ENCODE measurements around the gene PSMD8.
A peak's percentile ranks its signal among the peaks of the same experiment; 100 is the strongest.

DNA sequence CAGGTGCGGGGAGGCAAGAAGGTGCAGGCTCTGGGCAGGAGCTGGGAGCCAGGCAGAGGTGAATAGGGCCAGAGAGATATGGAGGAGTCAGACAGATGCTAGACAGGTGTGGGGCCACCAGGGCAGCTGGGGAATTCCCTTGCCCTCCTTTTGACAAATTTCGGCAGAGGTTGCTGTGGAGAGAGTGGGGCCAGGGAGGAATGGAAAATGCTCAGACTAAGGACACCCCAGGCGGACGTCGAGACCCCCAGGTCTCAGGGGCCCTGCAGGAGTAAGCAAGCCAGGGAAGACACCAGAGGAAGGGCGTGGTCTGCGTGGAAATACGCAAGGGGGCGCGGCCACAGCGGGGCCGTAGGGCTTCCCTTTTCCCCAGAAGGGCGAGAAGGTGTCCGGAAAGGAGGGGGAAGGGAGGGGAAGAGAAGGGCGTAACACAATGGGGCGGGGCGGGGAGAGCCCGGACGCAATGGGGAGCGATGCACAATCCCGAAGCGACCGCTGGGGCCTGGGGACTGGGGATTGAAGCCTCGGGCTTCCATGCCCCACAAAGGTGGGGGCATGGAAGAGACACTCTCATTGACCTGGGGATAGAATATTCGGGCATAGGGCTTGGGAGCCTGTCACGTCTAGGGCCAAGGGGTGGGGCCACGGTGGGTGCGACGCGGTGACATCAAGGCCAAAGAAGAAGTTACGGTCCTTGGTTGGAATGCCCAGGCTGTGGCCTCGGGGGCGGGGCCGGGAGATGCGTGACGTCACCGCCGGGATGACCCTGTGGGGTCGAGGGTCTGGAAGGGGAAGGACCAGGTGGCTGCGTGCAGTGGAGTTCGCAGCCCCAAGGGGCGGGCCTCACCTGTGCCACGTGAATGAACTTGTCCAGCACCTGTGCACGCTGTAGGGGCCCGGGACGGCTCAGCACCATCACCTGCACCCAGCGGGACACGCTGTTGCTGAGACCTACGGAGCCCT lies 43.5 kb downstream of the PSMD8 start:
- TF ChIP-seq, protein P1, sequence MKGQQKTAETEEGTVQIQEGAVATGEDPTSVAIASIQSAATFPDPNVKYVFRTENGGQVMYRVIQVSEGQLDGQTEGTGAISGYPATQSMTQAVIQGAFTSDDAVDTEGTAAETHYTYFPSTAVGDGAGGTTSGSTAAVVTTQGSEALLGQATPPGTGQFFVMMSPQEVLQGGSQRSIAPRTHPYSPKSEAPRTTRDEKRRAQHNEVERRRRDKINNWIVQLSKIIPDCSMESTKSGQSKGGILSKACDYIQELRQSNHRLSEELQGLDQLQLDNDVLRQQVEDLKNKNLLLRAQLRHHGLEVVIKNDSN (IDR thresholded peaks at IDR 0.05): 0 out of 2 replicates have a peak, but pooled peaks have one; percentile 32
- TF ChIP-seq, protein P2, sequence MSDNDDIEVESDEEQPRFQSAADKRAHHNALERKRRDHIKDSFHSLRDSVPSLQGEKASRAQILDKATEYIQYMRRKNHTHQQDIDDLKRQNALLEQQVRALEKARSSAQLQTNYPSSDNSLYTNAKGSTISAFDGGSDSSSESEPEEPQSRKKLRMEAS (IDR thresholded peaks at IDR 0.05): peak; percentile 18
- TF ChIP-seq, protein P3, sequence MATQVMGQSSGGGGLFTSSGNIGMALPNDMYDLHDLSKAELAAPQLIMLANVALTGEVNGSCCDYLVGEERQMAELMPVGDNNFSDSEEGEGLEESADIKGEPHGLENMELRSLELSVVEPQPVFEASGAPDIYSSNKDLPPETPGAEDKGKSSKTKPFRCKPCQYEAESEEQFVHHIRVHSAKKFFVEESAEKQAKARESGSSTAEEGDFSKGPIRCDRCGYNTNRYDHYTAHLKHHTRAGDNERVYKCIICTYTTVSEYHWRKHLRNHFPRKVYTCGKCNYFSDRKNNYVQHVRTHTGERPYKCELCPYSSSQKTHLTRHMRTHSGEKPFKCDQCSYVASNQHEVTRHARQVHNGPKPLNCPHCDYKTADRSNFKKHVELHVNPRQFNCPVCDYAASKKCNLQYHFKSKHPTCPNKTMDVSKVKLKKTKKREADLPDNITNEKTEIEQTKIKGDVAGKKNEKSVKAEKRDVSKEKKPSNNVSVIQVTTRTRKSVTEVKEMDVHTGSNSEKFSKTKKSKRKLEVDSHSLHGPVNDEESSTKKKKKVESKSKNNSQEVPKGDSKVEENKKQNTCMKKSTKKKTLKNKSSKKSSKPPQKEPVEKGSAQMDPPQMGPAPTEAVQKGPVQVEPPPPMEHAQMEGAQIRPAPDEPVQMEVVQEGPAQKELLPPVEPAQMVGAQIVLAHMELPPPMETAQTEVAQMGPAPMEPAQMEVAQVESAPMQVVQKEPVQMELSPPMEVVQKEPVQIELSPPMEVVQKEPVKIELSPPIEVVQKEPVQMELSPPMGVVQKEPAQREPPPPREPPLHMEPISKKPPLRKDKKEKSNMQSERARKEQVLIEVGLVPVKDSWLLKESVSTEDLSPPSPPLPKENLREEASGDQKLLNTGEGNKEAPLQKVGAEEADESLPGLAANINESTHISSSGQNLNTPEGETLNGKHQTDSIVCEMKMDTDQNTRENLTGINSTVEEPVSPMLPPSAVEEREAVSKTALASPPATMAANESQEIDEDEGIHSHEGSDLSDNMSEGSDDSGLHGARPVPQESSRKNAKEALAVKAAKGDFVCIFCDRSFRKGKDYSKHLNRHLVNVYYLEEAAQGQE (IDR thresholded peaks at IDR 0.05; ENCODE audit: low read depth): no peak

Measured in Ishikawa (cell line).